ENCODE results near the gene CCDC33.
A peak's percentile ranks its signal among the peaks of the same experiment; 100 is the strongest.

CCDC33 gene

GRCh38 chr15:74306781-74307217 is 70.7 kb downstream of the CCDC33 start:
- no peaks in the 10 kb centered on the region for H3K9me3 Mint-ChIP-seq
- peaks cover 77% of the 10 kb centered on the region for H3K27me3 Mint-ChIP-seq
- H3K36me3 Mint-ChIP-seq (ENCODE audit: insufficient read depth), result peaks cover 2% of the 10 kb centered on the region
- ATAC-seq (replicated peaks; ENCODE audit: extremely low read depth, poor library complexity, severe bottlenecking) (no peak), DNase-seq (ENCODE audit: low spot score in 2 of 2) (no peak)
- H3K4me1 Mint-ChIP-seq, result no peaks in the 10 kb centered on the region
- H3K27ac Mint-ChIP-seq (ENCODE audit: low read depth), result no peak overlapping the region
- H3K4me3 Mint-ChIP-seq, result no peak overlapping the region

DNA sequence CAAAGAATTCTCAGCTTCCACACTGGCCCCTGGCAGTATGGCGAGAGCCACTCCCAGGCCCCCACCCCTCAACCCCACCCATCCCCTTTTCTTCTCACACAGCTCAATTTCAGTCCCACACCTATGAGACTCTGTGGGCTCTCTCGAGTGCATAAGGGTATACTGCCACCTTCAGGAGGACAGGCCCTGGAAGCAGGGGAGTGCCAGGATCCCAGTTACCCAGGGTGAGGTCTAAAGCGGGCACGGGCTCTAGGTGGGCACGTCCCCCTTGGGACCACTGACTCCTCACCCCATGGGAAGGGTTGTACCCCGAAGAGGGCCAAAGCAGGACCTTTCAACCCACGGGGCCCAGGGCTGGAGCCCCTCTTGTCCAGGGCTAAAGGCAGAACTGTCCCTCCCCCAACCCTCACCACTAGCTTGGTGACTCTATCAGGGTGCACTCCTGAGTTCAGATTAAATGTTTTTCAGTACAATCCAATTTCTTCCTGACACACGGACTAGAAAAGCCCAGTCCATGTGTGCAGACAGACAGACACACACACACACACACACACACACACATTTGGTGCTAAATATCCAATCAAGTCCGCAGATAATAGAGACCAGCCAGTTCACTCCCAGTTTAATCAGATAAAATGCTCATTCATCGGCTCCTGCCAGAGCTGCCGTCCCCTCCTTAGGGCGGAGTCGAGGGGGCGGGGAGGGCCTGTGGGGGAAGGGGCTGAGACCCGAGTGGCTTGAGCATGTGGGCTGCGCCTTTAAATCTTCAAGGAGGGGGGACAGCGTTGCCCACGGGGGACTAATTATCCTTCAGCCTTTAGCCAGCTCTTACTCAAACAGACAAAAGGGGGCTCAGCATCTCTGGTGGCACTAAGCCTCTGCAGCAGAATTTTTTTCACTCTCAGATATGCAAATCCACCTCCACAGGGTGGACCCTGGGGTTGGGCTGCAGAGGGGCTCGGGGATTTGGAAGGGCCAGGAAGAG is 72.0 kb downstream of the CCDC33 start:
- no peak for ATAC-seq (replicated peaks; ENCODE audit: extremely low read depth, poor library complexity, severe bottlenecking)
- peaks cover 64% of the 10 kb centered on the region for H3K27me3 Mint-ChIP-seq

GRCh38 chr15:74311734-74312444 is 75.8 kb downstream of the CCDC33 start:
- Mint-ChIP-seq H3K27ac (ENCODE audit: low read depth) (no peak overlapping the region), H3K9me3 (no peaks in the 10 kb centered on the region), H3K4me3 (no peak overlapping the region), H3K4me1 (peaks cover 13% of the 10 kb centered on the region), H3K36me3 (ENCODE audit: insufficient read depth) (peaks cover 4% of the 10 kb centered on the region), H3K27me3 (peaks cover 27% of the 10 kb centered on the region)
- no peak for DNase-seq (ENCODE audit: low spot score in 2 of 2)
- ATAC-seq (replicated peaks; ENCODE audit: extremely low read depth, poor library complexity, severe bottlenecking), result no peak

More for the DNA sequence above, 72.0 kb downstream of the CCDC33 start:
- Mint-ChIP-seq H3K4me1 (no peaks in the 10 kb centered on the region), H3K4me3 (no peak overlapping the region), H3K36me3 (ENCODE audit: insufficient read depth) (peaks cover 2% of the 10 kb centered on the region), H3K27ac (ENCODE audit: low read depth) (no peak overlapping the region), H3K9me3 (no peaks in the 10 kb centered on the region)
- DNase-seq (ENCODE audit: low spot score in 2 of 2), result no peak

GRCh38 chr15:74312445-74313007 is 76.4 kb downstream of the CCDC33 start:
- no peak overlapping the region for H3K4me3 Mint-ChIP-seq

GRCh38 chr15:74313889-74314288 is 77.8 kb downstream of the CCDC33 start:
- no peak overlapping the region for H3K27ac Mint-ChIP-seq (ENCODE audit: low read depth)
- H3K4me3 Mint-ChIP-seq, result no peak overlapping the region
- no peak for ATAC-seq (replicated peaks; ENCODE audit: extremely low read depth, poor library complexity, severe bottlenecking)
- H3K9me3 Mint-ChIP-seq, result no peaks in the 10 kb centered on the region
- DNase-seq (ENCODE audit: low spot score in 2 of 2), result no peak
- peaks cover 2% of the 10 kb centered on the region for H3K36me3 Mint-ChIP-seq (ENCODE audit: insufficient read depth)
- H3K4me1 Mint-ChIP-seq, result peaks cover 13% of the 10 kb centered on the region
- H3K27me3 Mint-ChIP-seq, result peaks cover 12% of the 10 kb centered on the region

More at GRCh38 chr15:74312445-74313007, 76.4 kb downstream of the CCDC33 start:
- peaks cover 24% of the 10 kb centered on the region for H3K27me3 Mint-ChIP-seq
- peaks cover 4% of the 10 kb centered on the region for H3K36me3 Mint-ChIP-seq (ENCODE audit: insufficient read depth)
- no peaks in the 10 kb centered on the region for H3K9me3 Mint-ChIP-seq
- H3K27ac Mint-ChIP-seq (ENCODE audit: low read depth), result no peak overlapping the region
- peaks cover 13% of the 10 kb centered on the region for H3K4me1 Mint-ChIP-seq
- ATAC-seq (replicated peaks; ENCODE audit: extremely low read depth, poor library complexity, severe bottlenecking) (no peak), DNase-seq (ENCODE audit: low spot score in 2 of 2) (no peak)

DNA sequence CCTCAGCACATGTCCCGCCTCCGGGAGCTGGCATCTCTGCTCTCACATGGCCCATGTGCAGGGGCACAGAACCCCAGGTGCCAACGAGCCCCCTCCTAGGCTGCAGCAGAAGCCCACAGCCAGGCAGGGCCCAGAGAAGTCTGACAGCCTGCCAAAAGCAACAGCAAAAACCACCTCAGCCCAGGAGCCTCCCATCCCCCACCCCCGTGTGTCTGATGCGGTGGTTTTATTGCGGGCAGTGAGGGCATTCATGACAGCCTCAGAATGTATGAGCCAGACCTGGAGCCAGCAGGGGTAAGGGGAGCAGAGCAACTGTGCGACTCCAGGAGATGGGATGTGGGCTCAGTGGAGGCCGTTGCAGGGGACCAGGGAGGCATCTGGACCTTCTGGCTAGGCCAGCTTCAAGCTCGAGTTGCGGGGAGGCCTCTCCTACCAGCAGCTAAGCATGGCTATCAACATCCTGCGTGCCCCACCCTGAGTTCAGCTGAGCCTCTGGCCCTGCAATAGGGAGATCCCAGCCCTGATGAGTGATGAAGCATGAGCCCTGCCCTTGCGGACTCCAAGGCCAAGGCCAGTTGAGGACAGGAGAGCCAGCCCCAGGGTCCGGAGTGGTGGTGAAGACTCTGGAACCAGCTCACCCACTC is 78.8 kb downstream of the CCDC33 start:
- ATAC-seq (replicated peaks; ENCODE audit: extremely low read depth, poor library complexity, severe bottlenecking), result no peak
- peak overlapping the region; percentile 33 for H3K4me3 Mint-ChIP-seq

DNA sequence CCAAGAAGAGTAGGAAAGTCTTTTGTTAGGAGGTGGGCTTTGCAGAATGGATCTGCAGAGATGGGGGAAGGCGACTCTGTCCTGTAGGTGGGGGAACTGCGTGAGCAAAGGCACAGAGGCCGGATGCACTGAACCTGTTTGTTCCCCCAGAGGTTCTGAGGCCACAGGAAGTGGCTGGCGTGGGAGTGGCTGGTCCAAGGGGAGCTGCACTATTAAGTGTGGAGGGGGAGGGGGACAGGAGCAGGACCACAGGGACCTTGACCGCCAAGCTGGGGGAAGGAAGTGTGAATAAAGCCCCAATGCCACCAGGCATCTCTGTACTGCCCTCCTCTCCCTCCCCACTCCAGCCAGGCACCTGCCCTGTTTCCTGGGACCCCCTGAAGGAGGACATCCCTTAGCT is 79.5 kb downstream of the CCDC33 start:
- peak overlapping the region; percentile 33 for H3K4me3 Mint-ChIP-seq
- H3K36me3 Mint-ChIP-seq (ENCODE audit: insufficient read depth), result peaks cover 2% of the 10 kb centered on the region
- peak; percentile 56 for ATAC-seq (replicated peaks; ENCODE audit: extremely low read depth, poor library complexity, severe bottlenecking)
- no peaks in the 10 kb centered on the region for H3K27me3 Mint-ChIP-seq
- H3K4me1 Mint-ChIP-seq, result peaks cover 13% of the 10 kb centered on the region
- peak overlapping the region; percentile 51 for H3K27ac Mint-ChIP-seq (ENCODE audit: low read depth)
- no peaks in the 10 kb centered on the region for H3K9me3 Mint-ChIP-seq
- no peak for DNase-seq (ENCODE audit: low spot score in 2 of 2)

More for the DNA sequence above, 78.8 kb downstream of the CCDC33 start:
- H3K27ac Mint-ChIP-seq (ENCODE audit: low read depth), result peak overlapping the region; percentile 51
- H3K4me1 Mint-ChIP-seq, result peaks cover 13% of the 10 kb centered on the region
- H3K36me3 Mint-ChIP-seq (ENCODE audit: insufficient read depth), result peaks cover 2% of the 10 kb centered on the region
- H3K27me3 Mint-ChIP-seq, result peaks cover 2% of the 10 kb centered on the region
- H3K9me3 Mint-ChIP-seq, result no peaks in the 10 kb centered on the region
- no peak for DNase-seq (ENCODE audit: low spot score in 2 of 2)

GRCh38 chr15:74316141-74316540 is 80.0 kb downstream of the CCDC33 start:
- H3K36me3 Mint-ChIP-seq (ENCODE audit: insufficient read depth), result peaks cover 2% of the 10 kb centered on the region
- H3K4me1 Mint-ChIP-seq, result peaks cover 13% of the 10 kb centered on the region
- DNase-seq (ENCODE audit: low spot score in 2 of 2) (no peak), ATAC-seq (replicated peaks; ENCODE audit: extremely low read depth, poor library complexity, severe bottlenecking) (no peak)
- no peak overlapping the region for H3K4me3 Mint-ChIP-seq
- H3K27me3 Mint-ChIP-seq, result no peaks in the 10 kb centered on the region
- no peak overlapping the region for H3K27ac Mint-ChIP-seq (ENCODE audit: low read depth)
- no peaks in the 10 kb centered on the region for H3K9me3 Mint-ChIP-seq

DNA sequence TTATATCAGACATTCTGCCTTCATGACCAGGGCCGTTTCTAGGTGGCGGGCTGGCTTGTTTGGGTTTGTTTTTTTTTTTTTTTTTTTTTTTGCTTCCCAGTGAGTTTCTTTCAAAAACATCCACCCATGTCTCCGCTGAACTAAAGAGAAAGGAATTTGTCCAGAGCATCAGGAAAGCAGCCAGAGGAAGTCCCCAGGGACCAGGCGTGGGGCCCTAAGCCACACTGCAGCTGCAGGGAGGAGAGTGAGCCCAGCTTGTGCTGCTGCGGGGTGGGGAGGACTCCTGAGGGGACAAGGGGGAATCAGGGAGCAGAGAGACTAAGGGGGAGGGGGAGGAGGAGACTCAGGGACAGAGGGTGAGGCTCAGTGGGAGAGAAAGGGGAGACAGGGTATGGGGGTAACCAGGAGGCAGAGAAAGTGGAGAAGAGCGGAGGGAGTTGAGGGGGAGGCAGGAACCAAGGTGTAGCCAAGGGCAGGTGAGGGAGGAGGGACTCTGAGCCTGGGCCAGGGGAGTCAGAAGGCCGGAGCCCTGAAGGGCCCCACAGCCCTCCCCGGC is 81.8 kb downstream of the CCDC33 start:
- no peaks in the 10 kb centered on the region for H3K9me3 Mint-ChIP-seq
- peaks cover 2% of the 10 kb centered on the region for H3K36me3 Mint-ChIP-seq (ENCODE audit: insufficient read depth)
- H3K27me3 Mint-ChIP-seq, result no peaks in the 10 kb centered on the region
- ATAC-seq (replicated peaks; ENCODE audit: extremely low read depth, poor library complexity, severe bottlenecking) (no peak), DNase-seq (ENCODE audit: low spot score in 2 of 2) (no peak)
- H3K4me1 Mint-ChIP-seq, result peaks cover 13% of the 10 kb centered on the region
- H3K4me3 Mint-ChIP-seq, result no peak overlapping the region
- H3K27ac Mint-ChIP-seq (ENCODE audit: low read depth), result no peak overlapping the region

- no peaks in the 10 kb centered on the region for H3K27me3 Mint-ChIP-seq
- peaks cover 13% of the 10 kb centered on the region for H3K4me1 Mint-ChIP-seq
- DNase-seq (ENCODE audit: low spot score in 2 of 2) (no peak), ATAC-seq (replicated peaks; ENCODE audit: extremely low read depth, poor library complexity, severe bottlenecking) (no peak)
- H3K9me3 Mint-ChIP-seq, result no peaks in the 10 kb centered on the region
- H3K36me3 Mint-ChIP-seq (ENCODE audit: insufficient read depth), result peaks cover 2% of the 10 kb centered on the region
- no peak overlapping the region for H3K4me3 Mint-ChIP-seq
- H3K27ac Mint-ChIP-seq (ENCODE audit: low read depth), result no peak overlapping the region
Observed at GRCh38 chr15:74318376-74319137, 82.4 kb downstream of the CCDC33 start.

- Mint-ChIP-seq H3K9me3 (no peaks in the 10 kb centered on the region), H3K36me3 (ENCODE audit: insufficient read depth) (peaks cover 2% of the 10 kb centered on the region), H3K4me3 (no peak overlapping the region), H3K27me3 (no peaks in the 10 kb centered on the region), H3K27ac (ENCODE audit: low read depth) (no peak overlapping the region), H3K4me1 (peaks cover 13% of the 10 kb centered on the region)
- DNase-seq (ENCODE audit: low spot score in 2 of 2) (no peak), ATAC-seq (replicated peaks; ENCODE audit: extremely low read depth, poor library complexity, severe bottlenecking) (no peak)
Observed at GRCh38 chr15:74319138-74319460, 83.0 kb downstream of the CCDC33 start.

Data from central memory CD8-positive, alpha-beta T cell (primary cell).